ENCODE data around the gene CSN3.

Gene CSN3

DNA sequence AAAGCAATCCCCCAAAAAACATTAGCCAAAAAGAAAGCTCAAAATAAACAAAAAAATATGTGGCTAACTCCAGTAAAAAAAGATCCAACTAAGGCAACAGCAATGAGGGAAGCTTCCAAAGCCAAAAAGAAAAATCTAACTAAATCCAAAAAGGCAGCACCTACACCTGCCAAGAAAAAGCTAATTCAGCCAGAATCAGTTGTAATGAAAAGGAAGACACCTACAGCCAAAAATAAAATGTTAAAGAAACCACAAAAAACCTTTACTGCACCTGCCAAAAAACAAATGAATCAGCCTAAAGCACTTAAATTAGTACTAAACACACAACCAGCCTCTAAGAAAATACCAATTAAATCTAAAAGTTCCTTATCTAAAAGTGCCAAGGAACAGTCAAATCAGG lies 55.2 kb downstream of the CSN3 start:
- DNase-seq (ENCODE audit: low spot score) = no peak

DNA sequence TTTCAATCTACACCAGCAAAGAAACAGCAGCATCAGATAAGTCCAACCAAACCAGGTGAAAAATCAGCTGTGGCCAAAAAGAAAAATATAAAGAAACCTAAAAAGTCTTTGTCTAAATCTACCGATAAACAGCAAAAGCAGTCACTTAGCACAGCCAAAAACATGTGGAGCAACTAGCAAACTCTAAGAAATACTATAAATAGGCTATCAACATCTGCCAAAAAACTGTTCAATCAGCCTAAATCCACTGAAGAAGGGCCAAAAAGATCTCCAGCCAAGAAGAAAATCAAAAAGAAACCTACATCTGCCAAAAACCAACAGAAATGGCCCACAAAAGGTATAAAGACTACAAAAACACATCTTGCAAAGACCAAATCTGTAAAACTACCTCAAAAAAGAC lies 55.7 kb downstream of the CSN3 start:
- no peak for DNase-seq (ENCODE audit: low spot score)

DNA sequence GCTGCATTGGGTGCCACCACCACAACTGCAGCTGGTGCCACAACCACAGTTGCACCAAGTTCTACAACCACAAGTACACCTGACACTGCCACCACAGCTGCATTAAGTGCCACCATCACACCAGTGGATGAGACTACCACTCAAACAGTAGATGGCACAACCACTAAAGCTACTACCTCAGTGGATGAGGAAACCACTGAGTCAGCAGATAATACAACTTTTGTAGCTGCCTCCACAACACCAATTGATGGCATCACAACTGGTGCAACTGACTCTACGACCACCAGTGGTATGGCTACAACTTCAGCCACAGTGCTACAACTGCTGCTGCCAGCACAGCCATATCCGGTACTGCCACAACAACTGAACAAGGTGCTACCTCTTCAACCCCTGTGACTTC lies 57.2 kb downstream of the CSN3 start:
- no peak for DNase-seq (ENCODE audit: low spot score)

DNA sequence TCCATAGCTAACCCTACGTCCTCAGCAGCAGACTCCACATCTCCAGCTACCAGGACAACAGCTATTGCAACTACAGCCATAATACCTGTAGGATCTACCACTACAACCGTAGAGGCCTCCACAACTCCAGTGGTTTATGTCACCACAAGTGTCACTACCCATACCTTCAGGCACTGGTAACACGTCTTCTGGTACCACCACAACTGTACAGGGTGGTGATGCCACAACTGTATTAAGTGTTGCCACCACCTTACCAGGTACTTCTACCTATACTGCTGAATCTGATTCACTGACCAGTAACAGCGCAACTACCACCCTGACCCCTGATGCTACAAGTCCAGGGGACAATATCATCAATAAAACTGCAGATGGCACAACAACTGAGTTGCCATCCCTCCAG lies 57.8 kb downstream of the CSN3 start:
- DNase-seq (ENCODE audit: low spot score) = no peak
